H9 (cell line): ENCODE results near the gene TENM3. TPM values are rescaled to one million over a fixed set of nuclear protein-coding genes. Genes with fewer than 3 reads are reported as not detected.

ENCODE experiments used
- DNase-seq: peaks from one replicate; pipeline ENCODE4 v3.0.0-alpha.2; 2017
- H2AFZ ChIP-seq: one replicate; pipeline ENCODE4 v1.6.1; 2013; ENCODE audit warnings: mild to moderate bottlenecking, low read length, control low read depth, moderate library complexity
- H2AK5ac ChIP-seq: 2 replicates; pipeline ENCODE4 v1.6.1; 2013; ENCODE audit warnings: low read length, control low read depth, mixed read lengths; ENCODE audit not compliant: insufficient read length
- H2BK120ac ChIP-seq: one replicate; pipeline ENCODE4 v1.6.1; 2013; ENCODE audit warnings: low read depth, mild to moderate bottlenecking, low read length, control low read depth, inconsistent platforms; ENCODE audit not compliant: poor library complexity, severe bottlenecking
- H2BK12ac ChIP-seq: 2 replicates; pipeline ENCODE4 v1.6.1; 2013; ENCODE audit warnings: low read length, control low read depth, mixed read lengths, low read depth; ENCODE audit not compliant: insufficient read length
- H2BK15ac ChIP-seq: 2 replicates; pipeline ENCODE4 v1.6.1; 2013; ENCODE audit warnings: low read depth, low read length, control low read depth
- H2BK20ac ChIP-seq: one replicate; pipeline ENCODE4 v1.6.1; 2013; ENCODE audit warnings: low read depth, mild to moderate bottlenecking, low read length, control low read depth, inconsistent platforms; ENCODE audit not compliant: poor library complexity, severe bottlenecking
- H2BK5ac ChIP-seq: 2 replicates; pipeline ENCODE4 v1.6.1; 2013; ENCODE audit warnings: low read length, control low read depth, mixed read lengths; ENCODE audit not compliant: insufficient read length
- H3K14ac ChIP-seq: 2 replicates; pipeline ENCODE4 v1.6.1; 2013; ENCODE audit warnings: low read length, control low read depth; ENCODE audit not compliant: insufficient read depth
- H3K18ac ChIP-seq: 2 replicates; pipeline ENCODE4 v1.6.1; 2013; ENCODE audit warnings: low read depth, mild to moderate bottlenecking, mixed read lengths, low read length, control low read depth; ENCODE audit not compliant: insufficient read length
- H3K23ac ChIP-seq: 2 replicates; pipeline ENCODE4 v1.6.1; 2013; ENCODE audit warnings: low read length, control low read depth, mixed read lengths, low read depth; ENCODE audit not compliant: insufficient read length
- H3K23me2 ChIP-seq: 2 replicates; pipeline ENCODE4 v1.6.1; 2013; ENCODE audit warnings: low read depth, mild to moderate bottlenecking, mixed read lengths, low read length, control low read depth; ENCODE audit not compliant: insufficient read length, poor library complexity, severe bottlenecking
- H3K27ac ChIP-seq: 2 replicates; pipeline ENCODE4 v1.5.1; 2013; ENCODE audit warnings: low read length, control low read depth, mixed read lengths, low read depth; ENCODE audit not compliant: insufficient read length
- H3K27me3 ChIP-seq: 2 replicates; pipeline ENCODE4 v1.6.1; 2013; ENCODE audit warnings: low read length, control low read depth, inconsistent platforms; ENCODE audit not compliant: insufficient read depth
- H3K4ac ChIP-seq: 2 replicates; pipeline ENCODE4 v1.6.1; 2013; ENCODE audit warnings: low read depth, mild to moderate bottlenecking, control low read depth, inconsistent platforms, low read length, moderate library complexity
- H3K4me1 ChIP-seq: 2 replicates; pipeline ENCODE4 v1.6.1; 2013; ENCODE audit warnings: low read length, control low read depth, inconsistent platforms; ENCODE audit not compliant: insufficient read depth
- H3K4me2 ChIP-seq: 2 replicates; pipeline ENCODE4 v1.6.1; 2013; ENCODE audit warnings: low read length, control low read depth, mixed read lengths; ENCODE audit not compliant: insufficient read length, insufficient read depth
- H3K56ac ChIP-seq: 2 replicates; pipeline ENCODE4 v1.6.1; 2013; ENCODE audit warnings: low read depth, mild to moderate bottlenecking, mixed read lengths, low read length, control low read depth; ENCODE audit not compliant: insufficient read length
- H3K79me1 ChIP-seq: 2 replicates; pipeline ENCODE4 v1.6.1; 2013; ENCODE audit warnings: low read depth, mild to moderate bottlenecking, moderate library complexity, low read length, control low read depth, inconsistent platforms; ENCODE audit not compliant: insufficient read depth, poor library complexity, severe bottlenecking
- H3K79me2 ChIP-seq: 2 replicates; pipeline ENCODE4 v1.6.1; 2013; ENCODE audit warnings: low read length, control low read depth, inconsistent platforms; ENCODE audit not compliant: insufficient read depth
- H3K9ac ChIP-seq: 2 replicates; pipeline ENCODE4 v1.6.1; 2013; ENCODE audit warnings: low read length, control low read depth, mixed read lengths; ENCODE audit not compliant: insufficient read length; ENCODE audit errors: extremely low read depth
- H3K9me3 ChIP-seq: one replicate; pipeline ENCODE4 v1.6.1; 2013; ENCODE audit warnings: low read depth, low read length, inconsistent platforms; ENCODE audit not compliant: control insufficient read depth
- H3T11ph ChIP-seq: one replicate; pipeline ENCODE4 v1.6.1; 2013; ENCODE audit warnings: mild to moderate bottlenecking, low read length, control low read depth, inconsistent platforms
- H4K20me1 ChIP-seq: one replicate; pipeline ENCODE4 v1.6.1; 2013; ENCODE audit not compliant: control insufficient read depth, insufficient read length, insufficient read depth
- H4K5ac ChIP-seq: 2 replicates; pipeline ENCODE4 v1.6.1; 2013; ENCODE audit warnings: low read depth, mild to moderate bottlenecking, mixed read lengths, low read length, control low read depth; ENCODE audit not compliant: insufficient read length
- H4K8ac ChIP-seq: replicated peaks from 2 replicates; pipeline ENCODE4 v1.6.1; 2013; ENCODE audit warnings: low read length, control low read depth, mixed read lengths, low read depth; ENCODE audit not compliant: insufficient read length
- H4K91ac ChIP-seq: 2 replicates; pipeline ENCODE4 v1.6.1; 2013; ENCODE audit warnings: low read depth, mild to moderate bottlenecking, moderate library complexity, mixed read lengths, low read length, control low read depth; ENCODE audit not compliant: insufficient read length
- H3K27ac Mint-ChIP-seq, 3 experiments: 2 replicates in 2 of 3; 3 replicates in 1 of 3; pipeline ENCODE4 v1.8.0; 2020 to 2021; ENCODE audit warnings: mixed read lengths in 3 of 3, mild to moderate bottlenecking in 1 of 3, moderate library complexity in 1 of 3
- H3K27me3 Mint-ChIP-seq: 2 replicates; pipeline ENCODE4 v1.8.0; 2021; ENCODE audit warnings: low read depth, mild to moderate bottlenecking, moderate library complexity, mixed read lengths
- H3K36me3 Mint-ChIP-seq, 3 experiments: 2 replicates in 2 of 3; 3 replicates in 1 of 3; pipeline ENCODE4 v1.8.0; 2020 to 2021; ENCODE audit warnings: low read depth in 3 of 3, mixed read lengths in 3 of 3; ENCODE audit not compliant: insufficient read depth in 1 of 3
- H3K4me1 Mint-ChIP-seq, 2 experiments: 2 replicates each; pipeline ENCODE4 v1.8.0; 2020; ENCODE audit warnings: mixed read lengths in 2 of 2
- H3K4me3 Mint-ChIP-seq, 2 experiments: 2 replicates in 1 of 2; 3 replicates in 1 of 2; pipeline ENCODE4 v1.8.0; 2020 to 2021; ENCODE audit warnings: mild to moderate bottlenecking in 2 of 2, mixed read lengths in 2 of 2, moderate library complexity in 1 of 2
- H3K9me3 Mint-ChIP-seq, 2 experiments: 2 replicates in 1 of 2; 3 replicates in 1 of 2; pipeline ENCODE4 v1.8.0; 2020; ENCODE audit warnings: mild to moderate bottlenecking in 2 of 2, mixed read lengths in 2 of 2, moderate library complexity in 1 of 2
- WGBS: extraction: QIAGEN DNeasy Blood & Tissue Kit; methylation state at CpG from one replicate; pipeline ENCODE4 v1.1.7; 2013; ENCODE audit warnings: missing lambda C conversion rate, low lambda C conversion rate, mixed read lengths; ENCODE audit not compliant: insufficient read length; ENCODE audit errors: extremely low coverage; 5-methylcytosine and 5-hydroxymethylcytosine counted together
- total RNA-seq: library from RNA; stranded (reverse); gene quantifications from 2 replicates; pipeline ENCODE4 v1.2.1, GENCODE V29; 2021
- TF ChIP-seq, protein P1 (sequence below): fragments of 200-600 bp; sonication (generic); conservative IDR thresholded peaks from 3 replicates; pipeline ENCODE4 v1.8.0; 2021; ENCODE audit warnings: antibody characterized with exemption, mild to moderate bottlenecking

Gene TENM3
- total RNA-seq, 1 experiment from 2014 or later: 49.6 TPM

DNA sequence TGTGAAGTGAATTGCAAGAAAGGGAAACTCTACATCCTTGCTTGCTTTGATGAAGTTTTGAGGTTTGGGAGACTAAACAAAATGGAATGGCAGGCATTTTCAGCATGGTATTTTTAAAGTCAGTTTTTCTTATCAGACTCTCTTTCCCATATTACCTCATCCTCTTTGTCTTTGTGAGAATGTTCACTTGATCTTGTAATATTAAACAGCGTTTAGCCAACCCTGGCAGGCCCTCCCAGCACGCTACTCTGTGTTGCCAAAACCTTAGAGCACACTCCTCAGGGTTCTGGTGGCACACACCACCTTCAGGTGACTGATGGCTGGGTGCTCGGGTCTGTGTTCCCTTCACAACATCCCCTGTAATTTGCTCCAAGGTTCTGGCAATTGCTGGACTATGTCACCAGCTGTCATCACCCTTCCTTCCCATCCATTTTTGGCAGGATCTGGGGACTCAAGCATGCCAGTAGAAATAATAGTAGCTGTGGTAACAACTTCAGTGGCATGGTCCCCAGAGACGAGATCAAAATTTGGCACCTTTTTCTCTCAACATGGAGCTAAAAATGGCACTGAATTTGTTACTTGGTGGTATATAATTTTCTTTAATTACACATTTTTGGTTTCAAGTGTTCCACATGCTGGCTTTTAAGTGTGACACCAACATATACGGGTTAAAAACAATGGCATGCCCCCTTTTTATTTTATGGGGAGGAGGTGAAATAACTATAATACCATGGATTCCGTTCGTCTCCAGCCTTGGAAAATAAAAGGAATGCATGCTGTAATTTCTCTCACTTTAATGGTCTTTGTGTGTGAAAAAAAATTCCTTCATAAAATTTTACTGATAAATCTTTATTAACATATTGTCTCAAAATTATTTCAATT is 400.8 kb downstream of the TENM3 start:
- peaks cover 4 to 7% of the 10 kb centered on the region in 2 experiments; a peak in 4 of 5 replicates for H3K9me3 Mint-ChIP-seq
- H3K79me1 ChIP-seq: no peaks in the 10 kb centered on the region
- TF ChIP-seq, protein P1, sequence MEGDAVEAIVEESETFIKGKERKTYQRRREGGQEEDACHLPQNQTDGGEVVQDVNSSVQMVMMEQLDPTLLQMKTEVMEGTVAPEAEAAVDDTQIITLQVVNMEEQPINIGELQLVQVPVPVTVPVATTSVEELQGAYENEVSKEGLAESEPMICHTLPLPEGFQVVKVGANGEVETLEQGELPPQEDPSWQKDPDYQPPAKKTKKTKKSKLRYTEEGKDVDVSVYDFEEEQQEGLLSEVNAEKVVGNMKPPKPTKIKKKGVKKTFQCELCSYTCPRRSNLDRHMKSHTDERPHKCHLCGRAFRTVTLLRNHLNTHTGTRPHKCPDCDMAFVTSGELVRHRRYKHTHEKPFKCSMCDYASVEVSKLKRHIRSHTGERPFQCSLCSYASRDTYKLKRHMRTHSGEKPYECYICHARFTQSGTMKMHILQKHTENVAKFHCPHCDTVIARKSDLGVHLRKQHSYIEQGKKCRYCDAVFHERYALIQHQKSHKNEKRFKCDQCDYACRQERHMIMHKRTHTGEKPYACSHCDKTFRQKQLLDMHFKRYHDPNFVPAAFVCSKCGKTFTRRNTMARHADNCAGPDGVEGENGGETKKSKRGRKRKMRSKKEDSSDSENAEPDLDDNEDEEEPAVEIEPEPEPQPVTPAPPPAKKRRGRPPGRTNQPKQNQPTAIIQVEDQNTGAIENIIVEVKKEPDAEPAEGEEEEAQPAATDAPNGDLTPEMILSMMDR: no peak
- H4K8ac ChIP-seq: no peak overlapping the region
- H3K27ac ChIP-seq: no peak overlapping the region
- no peak overlapping the region for H4K91ac ChIP-seq
- no peaks in the 10 kb centered on the region for H3K27me3 Mint-ChIP-seq
- no peak overlapping the region for H3K23ac ChIP-seq
- no peak overlapping the region for H3K27ac Mint-ChIP-seq
- no peak overlapping the region for H3T11ph ChIP-seq
- no peak overlapping the region for H2BK120ac ChIP-seq
- H3K23me2 ChIP-seq: no peaks in the 10 kb centered on the region
- H3K9ac ChIP-seq: no peak overlapping the region
- peaks cover 17 to 26% (median 20%) of the 10 kb centered on the region in 3 experiments for H3K36me3 Mint-ChIP-seq
- H3K14ac ChIP-seq: no peak overlapping the region
- no peak overlapping the region for H2BK12ac ChIP-seq
- no peaks in the 10 kb centered on the region for H3K4me1 ChIP-seq
- H3K9me3 ChIP-seq: no peaks in the 10 kb centered on the region
- no peaks in the 10 kb centered on the region for H4K20me1 ChIP-seq
- no peak overlapping the region for H3K18ac ChIP-seq
- no peak overlapping the region for H2AK5ac ChIP-seq
- no peak overlapping the region for H3K4me2 ChIP-seq
- no peak overlapping the region for H3K56ac ChIP-seq
- no CpG with 5 or more reads among the region's 7 CpGs for WGBS
- H2BK20ac ChIP-seq: no peak overlapping the region
- no peak overlapping the region for H3K4ac ChIP-seq
- no peaks in the 10 kb centered on the region for H3K27me3 ChIP-seq
- H2BK15ac ChIP-seq: no peak overlapping the region
- H3K79me2 ChIP-seq: no peaks in the 10 kb centered on the region
- no peak overlapping the region for H4K5ac ChIP-seq
- no peak overlapping the region for H2AFZ ChIP-seq
- no peak overlapping the region for H2BK5ac ChIP-seq
- no peak overlapping the region for H3K4me3 Mint-ChIP-seq
- H3K4me1 Mint-ChIP-seq: peaks cover 2 to 3% of the 10 kb centered on the region in 2 experiments; a peak in 3 of 4 replicates
- no peak for DNase-seq
